HG02623 (cell line): Measurements from ENCODE around the gene NR6A1.

ENCODE experiments used
- ATAC-seq: cut with Tn5 transposase; IDR thresholded peaks from one replicate; pipeline ENCODE4 v1.9.1; 2021; ENCODE audit warnings: moderate library complexity; ENCODE audit not compliant: unreplicated experiment

The NR6A1 gene

GRCh38 chr9:124495126-124496074 is 275.7 kb downstream of the NR6A1 start:
- no peak for ATAC-seq

DNA sequence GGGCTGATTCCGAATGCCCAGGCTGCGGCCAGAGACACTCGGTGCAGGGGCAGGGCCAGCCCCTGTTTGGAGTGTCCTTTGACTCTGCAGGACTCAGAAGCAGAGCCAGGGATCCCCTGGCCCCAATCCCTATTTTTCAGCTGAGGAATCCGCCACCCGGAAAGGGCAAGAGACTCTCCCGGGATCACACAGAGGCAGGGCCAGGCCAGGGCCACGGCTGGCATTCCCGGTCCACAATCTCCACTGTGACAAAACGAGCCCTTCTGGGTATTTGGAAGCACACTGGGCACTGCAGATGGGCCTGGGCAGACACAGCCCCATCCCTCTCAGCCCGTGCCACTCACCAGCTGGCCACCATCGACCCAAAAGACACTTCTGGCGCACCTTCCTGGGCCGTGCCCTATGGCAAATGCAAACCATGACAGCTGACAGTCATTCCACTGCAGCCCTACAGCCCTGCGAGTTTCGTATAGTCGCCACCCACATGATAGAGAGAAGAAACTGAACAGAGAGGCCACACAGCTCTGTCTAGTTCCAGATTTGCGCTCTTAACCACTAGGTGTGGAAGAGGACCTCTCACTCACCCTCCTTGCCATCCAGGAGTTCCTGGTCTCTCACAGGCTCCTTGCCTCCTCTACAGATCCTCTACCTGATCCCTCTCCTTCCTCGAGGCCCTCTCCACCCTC is 277.2 kb downstream of the NR6A1 start:
- ATAC-seq = peak; percentile 65

GRCh38 chr9:124493218-124493617 is 277.9 kb downstream of the NR6A1 start:
- ATAC-seq = no peak

GRCh38 chr9:124492818-124493217 is 278.3 kb downstream of the NR6A1 start:
- no peak for ATAC-seq

GRCh38 chr9:124491049-124491975 is 279.8 kb downstream of the NR6A1 start:
- ATAC-seq = no peak

DNA sequence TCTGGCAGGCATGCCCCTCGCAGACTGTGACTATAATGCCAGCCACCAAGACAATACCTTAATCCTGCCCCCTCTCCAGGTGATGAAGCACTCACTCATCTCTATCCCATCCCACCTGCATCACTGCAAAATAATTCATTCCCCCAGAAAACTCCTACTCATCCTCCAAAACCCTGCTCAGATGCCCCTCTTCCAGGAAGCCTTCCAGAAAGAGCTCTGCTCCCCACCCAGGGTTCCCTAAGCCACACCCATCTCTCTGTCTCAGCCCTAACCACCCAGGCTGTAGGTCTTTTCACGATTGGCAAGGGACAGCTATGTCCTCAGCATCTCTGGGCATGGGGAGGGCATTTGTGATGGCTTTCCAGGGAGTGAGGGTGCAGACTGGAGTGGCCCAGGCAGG is 281.1 kb downstream of the NR6A1 start:
- ATAC-seq = no peak

- ATAC-seq = no peak
Observed at GRCh38 chr9:124489222-124489621, 281.9 kb downstream of the NR6A1 start.

DNA sequence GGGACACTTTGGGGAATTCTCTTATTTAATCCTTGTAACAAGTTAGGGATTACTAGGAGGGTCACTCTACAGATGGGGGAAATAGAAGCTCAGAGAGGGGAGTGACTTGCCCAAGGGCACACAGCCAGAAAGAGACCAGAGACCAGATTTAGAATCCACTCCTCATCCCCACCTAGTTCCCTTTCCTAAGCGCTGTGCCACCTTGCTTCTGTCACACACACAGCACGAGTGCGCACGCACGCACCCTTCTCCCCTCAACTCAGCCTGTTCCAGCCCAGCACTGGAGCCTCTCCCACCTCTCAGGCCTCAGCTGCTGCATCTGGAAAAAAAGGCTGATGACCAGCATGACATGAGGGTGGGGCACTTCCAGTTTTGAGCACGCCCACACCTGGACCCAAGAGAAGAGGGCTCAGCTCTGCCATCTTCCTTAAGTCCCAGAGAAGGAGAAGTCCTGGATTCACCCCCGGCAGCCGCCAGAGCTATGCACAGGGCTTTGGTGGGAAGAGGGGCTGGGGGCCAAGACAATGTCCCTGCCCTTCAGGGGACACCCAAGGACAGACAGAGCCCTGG is 282.4 kb downstream of the NR6A1 start:
- no peak for ATAC-seq

DNA sequence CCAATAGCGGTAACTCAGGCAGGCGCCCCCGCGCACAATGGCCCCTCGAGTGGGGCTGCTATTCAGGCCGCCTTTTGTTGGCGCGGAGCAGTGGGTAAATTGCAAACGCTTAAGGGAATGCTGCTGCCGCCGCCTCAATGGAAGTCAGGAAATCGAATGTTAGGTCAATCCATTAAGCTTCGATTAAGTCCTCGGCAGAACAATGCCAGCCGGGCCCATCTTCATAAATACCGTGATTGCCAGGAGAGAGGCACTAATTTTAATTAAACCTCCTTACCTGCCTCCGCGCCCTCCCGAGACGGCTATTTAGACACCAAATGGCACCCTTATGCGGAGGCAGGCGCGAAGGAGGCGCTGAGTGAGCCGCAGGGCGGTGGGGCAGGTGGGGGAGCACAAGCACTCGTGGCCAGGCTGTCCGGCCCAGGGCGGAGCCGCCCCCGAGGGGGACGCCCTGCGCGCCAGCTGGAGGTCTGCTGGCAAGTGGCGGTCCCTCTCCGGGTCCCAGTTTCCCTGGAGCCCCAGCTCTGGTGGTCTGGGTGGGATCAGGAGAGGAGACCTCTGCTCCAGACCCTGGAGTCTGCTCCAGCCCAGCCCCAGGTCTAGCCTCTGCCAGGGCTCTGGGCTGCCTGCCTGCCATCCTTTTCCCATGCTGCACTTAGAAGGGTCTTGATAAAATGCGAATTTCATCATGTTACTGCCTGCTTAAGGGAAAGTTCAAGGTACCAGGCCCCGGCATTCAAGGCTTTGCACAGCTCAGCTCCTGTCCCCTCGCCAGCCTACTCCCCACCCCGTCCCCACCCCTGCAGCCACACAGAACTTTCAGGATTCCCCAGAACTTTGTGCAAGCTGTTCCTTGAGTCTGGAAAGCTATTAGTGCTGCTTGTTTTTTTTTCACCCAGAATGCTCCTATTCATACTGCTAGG is 283.6 kb downstream of the NR6A1 start:
- ATAC-seq = no peak

DNA sequence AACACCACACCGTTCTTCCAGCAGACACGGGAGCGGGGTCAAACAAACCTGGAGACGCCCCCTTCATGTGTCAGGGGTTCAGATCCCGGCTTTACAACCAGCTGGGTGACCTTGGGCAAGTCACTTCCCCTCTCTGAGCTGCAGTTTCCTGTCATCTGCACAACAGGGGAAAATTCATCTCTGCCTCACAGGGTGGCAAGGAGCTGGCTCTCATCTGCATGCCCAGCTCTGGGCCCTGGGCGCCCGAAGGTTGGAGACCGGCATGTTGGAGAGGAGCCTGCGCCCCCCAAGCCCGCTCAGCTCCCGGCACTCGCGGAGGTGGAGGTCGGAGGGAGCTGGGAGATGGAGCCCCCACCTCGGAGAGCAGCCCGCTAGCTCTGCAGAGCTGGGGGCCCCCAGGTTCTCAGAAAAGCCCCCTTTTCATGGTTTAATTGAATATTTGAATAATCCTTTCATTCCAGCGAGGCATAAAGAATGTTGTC is 284.3 kb downstream of the NR6A1 start:
- ATAC-seq = no peak

- no peak for ATAC-seq
Observed at GRCh38 chr9:124485936-124486335, 285.2 kb downstream of the NR6A1 start.

GRCh38 chr9:124485201-124485600 is 285.9 kb downstream of the NR6A1 start:
- ATAC-seq = no peak

- no peak for ATAC-seq
Observed at GRCh38 chr9:124483481-124483880, 287.6 kb downstream of the NR6A1 start.

DNA sequence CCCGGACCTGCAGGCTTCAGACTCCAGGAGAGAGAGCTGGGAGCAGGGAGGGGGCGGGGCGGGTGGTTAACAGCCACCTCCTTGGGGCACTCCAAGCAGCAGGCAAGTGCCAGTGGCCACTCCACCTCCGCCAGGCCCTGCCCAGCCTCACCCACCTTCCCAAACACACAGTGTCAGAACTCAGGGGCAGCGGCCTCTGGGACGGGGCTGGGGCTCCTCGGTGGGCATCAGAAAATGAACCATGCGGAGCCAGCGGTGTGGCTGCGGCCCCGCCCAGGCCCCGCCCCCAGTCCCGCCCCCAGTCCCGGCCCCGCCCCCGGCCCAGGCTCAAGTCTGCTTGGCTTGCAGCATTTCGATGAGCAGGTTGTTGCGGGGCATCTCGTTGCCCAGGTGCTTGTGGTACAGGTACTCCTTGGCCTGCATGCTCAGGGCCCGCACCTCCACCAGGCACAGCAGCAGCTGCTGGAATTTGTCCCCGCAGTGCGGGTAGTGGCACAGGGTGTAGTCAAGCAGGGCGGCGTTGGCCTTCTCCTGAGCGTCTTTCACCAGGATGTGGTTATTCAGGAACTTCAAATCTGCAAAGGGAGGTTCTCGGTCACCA is 288.6 kb downstream of the NR6A1 start:
- ATAC-seq = no peak

- no peak for ATAC-seq
Observed at GRCh38 chr9:124481115-124481514, 290.0 kb downstream of the NR6A1 start.

GRCh38 chr9:124480621-124480981 is 290.5 kb downstream of the NR6A1 start:
- ATAC-seq = no peak

DNA sequence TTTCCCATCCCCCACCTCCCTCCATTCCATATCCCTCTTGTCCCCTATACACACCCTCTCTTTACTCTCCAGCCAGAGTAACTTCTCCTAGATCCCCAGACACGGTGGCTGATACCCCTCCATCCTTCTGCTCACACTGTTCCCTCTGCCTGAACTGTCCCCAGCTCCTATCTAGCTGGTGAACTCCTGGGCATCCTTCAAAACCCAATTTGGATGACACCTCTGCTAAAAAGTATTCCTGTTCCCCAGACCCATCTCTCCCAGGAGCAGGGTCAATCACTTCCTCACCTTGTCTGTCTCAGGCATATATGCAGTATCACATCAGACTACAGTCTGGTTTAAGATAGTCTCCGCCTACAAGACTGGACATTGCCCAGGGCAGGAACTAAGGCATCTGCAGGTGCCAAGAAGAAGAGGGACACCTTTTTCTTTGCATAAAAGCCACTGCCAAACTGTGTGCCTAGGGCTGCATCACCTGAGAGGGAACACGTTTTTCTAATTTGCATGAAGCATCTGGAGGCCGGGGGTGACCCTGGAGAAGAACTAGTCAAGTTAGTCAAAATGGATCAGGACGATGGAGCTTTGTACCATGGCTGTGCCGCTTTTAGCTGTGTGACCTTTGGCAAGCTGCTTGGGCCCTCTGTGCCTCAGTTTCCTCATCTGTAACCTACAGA is 291.0 kb downstream of the NR6A1 start:
- no peak for ATAC-seq

GRCh38 chr9:124479371-124479770 is 291.7 kb downstream of the NR6A1 start:
- no peak for ATAC-seq

DNA sequence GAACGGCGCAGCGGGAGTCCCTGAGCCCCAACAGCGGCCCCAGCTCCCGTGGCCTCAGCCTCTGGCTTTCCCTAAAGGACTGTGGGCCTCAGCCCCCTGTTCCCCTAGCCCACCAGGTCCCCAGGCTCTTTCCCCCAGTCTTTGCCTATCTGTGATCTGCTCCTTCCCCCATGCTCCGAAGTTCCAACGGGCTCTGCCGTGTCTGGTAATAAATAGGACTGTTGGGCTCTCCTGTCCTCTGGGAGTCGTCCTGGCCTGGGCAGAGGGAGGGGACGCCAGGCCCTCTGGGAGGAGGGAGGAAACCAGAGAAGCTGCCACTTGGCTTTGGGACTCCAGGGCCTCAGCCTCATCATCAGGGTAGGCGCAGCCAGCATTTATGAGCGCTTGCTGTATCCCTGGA is 292.8 kb downstream of the NR6A1 start:
- ATAC-seq = no peak
